Gastroesophageal sphincter (tissue), 3 donors: ENCODE results near the gene SLC25A46.

Experiments
- CTCF ChIP-seq, 4 experiments: fragments of 200-600 bp in 2 of 4; fragments of 450-650 bp in 2 of 4; sonication (generic) in 1 of 4; IDR thresholded peaks; one replicate each; pipeline ENCODE4 v1.5.1; 2017 to 2019; ENCODE audit warnings: antibody characterized with exemption in 4 of 4, mild to moderate bottlenecking in 2 of 4, moderate library complexity in 2 of 4
- EP300 ChIP-seq: sonication (generic); formaldehyde crosslinking; IDR thresholded peaks from one replicate; pipeline ENCODE4 v1.6.1; 2017; ENCODE audit warnings: antibody characterized with exemption, mild to moderate bottlenecking
- POLR2A ChIP-seq, 2 donors: fragments of 450-650 bp; IDR thresholded peaks; one replicate each; pipeline ENCODE4 v1.6.1; 2017; ENCODE audit warnings: antibody characterized with exemption in 2 of 2, mild to moderate bottlenecking in 2 of 2, moderate library complexity in 1 of 2
- POLR2AphosphoS5 ChIP-seq: sonication (generic); formaldehyde crosslinking; IDR thresholded peaks from one replicate; pipeline ENCODE4 v1.6.1; 2017; ENCODE audit warnings: antibody characterized with exemption

DNA sequence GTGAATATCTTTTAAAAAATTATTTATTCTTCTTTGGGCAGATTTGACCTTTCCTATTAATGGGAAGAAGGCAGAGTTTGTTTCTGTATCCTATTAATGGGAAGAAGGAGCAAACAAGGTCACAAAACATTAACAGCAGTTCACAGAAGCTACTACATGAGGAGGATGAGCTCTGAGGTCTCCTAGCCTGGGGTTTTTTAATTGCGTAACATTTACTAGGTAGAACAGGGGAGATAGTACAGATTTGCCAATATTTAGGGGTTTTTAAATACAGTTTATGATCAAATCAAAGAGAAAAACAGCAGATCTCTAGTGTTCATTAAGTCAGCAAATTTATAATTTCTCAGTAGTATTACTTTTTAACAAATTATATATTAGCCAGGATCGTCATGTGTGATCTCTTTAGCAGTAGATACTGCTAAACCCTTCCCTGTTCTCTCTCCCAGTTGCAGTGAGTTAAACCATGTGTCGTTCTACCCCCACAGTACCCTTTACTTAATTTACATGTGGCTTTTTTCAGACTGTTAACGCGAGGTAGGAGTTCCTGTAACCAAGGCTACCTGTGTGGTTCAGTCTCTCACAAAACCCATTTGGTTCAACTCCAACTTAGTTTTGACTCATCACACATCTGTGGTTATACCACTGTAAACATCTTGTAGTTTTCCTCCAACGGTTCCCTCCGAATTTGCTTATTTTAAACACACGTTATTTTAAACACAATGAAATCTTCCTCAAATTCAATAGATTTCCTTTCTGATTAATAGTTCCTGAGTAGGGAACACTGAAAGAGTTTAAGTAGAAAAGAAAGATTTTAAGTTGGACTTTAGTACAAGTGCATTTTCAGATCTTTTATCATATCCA, 13.3 kb downstream of the SLC25A46 start:
- TF ChIP-seq CTCF (IDR thresholded peaks at IDR 0.05), result no peak
- no peak for TF ChIP-seq POLR2AphosphoS5
- TF ChIP-seq EP300, result no peak
- no peak for TF ChIP-seq POLR2A (IDR thresholded peaks at IDR 0.05)
